Ectodermal cell (in vitro differentiated cells): ENCODE data around the gene TICAM2.

Experiments used
- H3K27ac ChIP-seq: 2 replicates; pipeline ENCODE4 v1.7.0; 2013; ENCODE audit warnings: mild to moderate bottlenecking, low read depth, low read length; ENCODE audit not compliant: insufficient read depth, poor library complexity, severe bottlenecking
- H3K27me3 ChIP-seq: 2 replicates; pipeline ENCODE4 v1.7.0; 2013; ENCODE audit warnings: mild to moderate bottlenecking, low read length; ENCODE audit not compliant: insufficient read depth, control insufficient read depth, poor library complexity, severe bottlenecking
- H3K36me3 ChIP-seq: one replicate; pipeline ENCODE4 v1.7.0; 2013; ENCODE audit warnings: low read length; ENCODE audit not compliant: control insufficient read depth, insufficient read depth
- H3K4me1 ChIP-seq: one replicate; pipeline ENCODE4 v1.7.0; 2013; ENCODE audit warnings: low read length; ENCODE audit not compliant: control insufficient read depth, insufficient read depth
- H3K4me3 ChIP-seq: 2 replicates; pipeline ENCODE4 v1.7.0; 2013; ENCODE audit warnings: low read depth, low read length, control low read depth; ENCODE audit not compliant: insufficient read depth
- H3K9me3 ChIP-seq: 2 replicates; pipeline ENCODE4 v1.7.0; 2013; ENCODE audit warnings: mild to moderate bottlenecking, low read length, moderate library complexity; ENCODE audit not compliant: control insufficient read depth
- WGBS, 2 experiments: methylation state at CpG; one replicate each; pipeline ENCODE4 v1.1.7; 2013; ENCODE audit warnings: missing lambda C conversion rate in 2 of 2; 5-methylcytosine and 5-hydroxymethylcytosine counted together

The TICAM2 gene

DNA sequence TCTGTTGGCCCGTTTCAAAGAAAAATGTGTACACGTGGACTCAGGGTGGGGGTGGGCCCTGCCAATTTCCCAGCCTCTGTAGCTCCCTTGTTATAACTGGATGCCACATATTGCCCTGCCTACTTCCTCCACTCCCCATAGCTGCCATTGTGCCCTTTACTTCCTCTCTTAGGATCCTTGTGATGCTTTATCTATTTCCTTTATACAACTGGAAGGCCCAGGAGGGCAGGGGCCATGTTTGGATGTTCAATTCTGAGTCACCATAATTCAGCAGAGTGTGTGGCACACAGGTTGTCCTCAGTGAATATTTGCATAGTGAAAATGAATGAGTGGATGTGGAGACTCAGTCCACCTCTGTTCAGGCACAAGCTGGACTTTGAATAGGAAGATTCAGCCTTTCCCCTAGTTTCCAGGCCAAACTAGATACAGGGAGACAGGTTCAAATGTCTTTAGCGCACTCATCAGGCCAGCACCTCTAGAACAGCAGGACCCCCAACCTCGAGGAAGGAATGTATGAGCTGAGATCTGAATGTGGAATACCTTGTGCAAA is 47.1 kb downstream of the TICAM2 start:
- no peaks in the 10 kb centered on the region for H3K27me3 ChIP-seq
- no peaks in the 10 kb centered on the region for H3K36me3 ChIP-seq
- no peaks in the 10 kb centered on the region for H3K9me3 ChIP-seq
- no peak overlapping the region for H3K4me3 ChIP-seq
- H3K27ac ChIP-seq = no peak overlapping the region
- H3K4me1 ChIP-seq = no peaks in the 10 kb centered on the region
- WGBS, 2 experiments = 92% methylated on average over 4 of the region's 4 CpGs

DNA sequence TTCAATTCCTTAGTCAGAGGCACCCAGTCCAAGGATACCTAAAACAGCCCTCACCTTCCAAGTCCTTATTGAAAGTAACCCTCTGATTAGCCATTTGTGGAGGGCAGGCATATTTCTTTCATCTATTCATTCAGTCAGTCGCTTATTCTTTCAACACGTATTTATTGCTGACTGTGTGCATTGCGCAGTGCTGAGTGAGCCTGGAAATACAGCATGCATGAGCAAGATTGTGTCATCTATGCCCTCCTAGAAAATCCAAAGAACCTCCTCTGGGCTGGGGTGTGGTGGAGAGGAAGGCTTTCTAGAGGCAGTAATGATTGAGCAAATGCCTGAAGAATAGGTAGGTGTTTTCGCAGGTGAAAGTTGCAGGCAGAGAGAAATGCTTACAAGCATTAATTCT is 49.2 kb downstream of the TICAM2 start:
- no peak overlapping the region for H3K4me3 ChIP-seq
- 98 to 100% methylated on average over 4 of the region's 4 CpGs for WGBS, 2 experiments
- H3K27me3 ChIP-seq = no peaks in the 10 kb centered on the region
- no peaks in the 10 kb centered on the region for H3K36me3 ChIP-seq
- H3K27ac ChIP-seq = no peak overlapping the region
- H3K4me1 ChIP-seq = no peaks in the 10 kb centered on the region
- H3K9me3 ChIP-seq = no peaks in the 10 kb centered on the region

DNA sequence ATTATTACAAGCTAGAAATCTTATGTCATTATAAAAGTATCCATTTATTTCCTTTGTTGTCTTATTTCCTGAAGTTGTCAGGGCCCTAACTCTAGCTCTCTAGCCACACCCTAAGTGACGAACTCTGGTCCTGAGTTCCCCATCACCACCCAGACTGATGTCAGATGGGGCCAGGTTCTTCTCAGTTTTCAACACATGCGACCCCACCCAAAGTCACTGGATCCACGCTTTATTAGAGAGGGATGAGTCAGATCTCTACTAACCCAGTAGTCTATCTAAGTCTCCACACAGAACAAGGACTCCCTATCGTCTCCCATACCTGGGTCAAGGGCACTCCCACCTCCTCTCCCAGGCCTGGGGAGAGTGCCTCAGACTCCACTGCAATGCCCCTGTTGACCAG is 50.9 kb downstream of the TICAM2 start:
- 83 to 91% methylated on average over 4 of the region's 4 CpGs for WGBS, 2 experiments

DNA sequence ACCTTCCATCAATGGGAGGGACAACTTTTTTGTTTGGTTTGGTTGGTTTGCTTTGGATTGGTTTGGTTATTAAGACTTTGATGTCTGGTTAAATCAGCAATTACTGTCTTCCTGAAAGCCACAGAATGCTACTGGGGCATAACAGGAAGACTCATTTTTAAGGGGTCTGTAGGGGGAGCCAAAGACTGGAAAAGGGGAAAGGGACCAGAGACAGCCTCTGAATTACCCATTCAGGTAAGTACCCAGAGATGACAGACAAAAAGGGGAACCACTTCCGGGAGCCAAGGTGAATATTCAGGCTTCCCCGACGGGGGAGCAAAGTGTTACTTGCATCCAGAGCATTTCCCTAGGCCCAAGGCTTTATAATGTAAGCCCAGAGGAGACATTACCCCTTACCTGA is 53.1 kb downstream of the TICAM2 start:
- H3K27me3 ChIP-seq = no peaks in the 10 kb centered on the region

More for the DNA sequence above, 50.9 kb downstream of the TICAM2 start:
- Histone ChIP-seq H3K9me3 (no peaks in the 10 kb centered on the region), H3K27ac (no peak overlapping the region), H3K27me3 (no peaks in the 10 kb centered on the region), H3K36me3 (no peaks in the 10 kb centered on the region), H3K4me1 (no peaks in the 10 kb centered on the region), H3K4me3 (no peak overlapping the region)

DNA sequence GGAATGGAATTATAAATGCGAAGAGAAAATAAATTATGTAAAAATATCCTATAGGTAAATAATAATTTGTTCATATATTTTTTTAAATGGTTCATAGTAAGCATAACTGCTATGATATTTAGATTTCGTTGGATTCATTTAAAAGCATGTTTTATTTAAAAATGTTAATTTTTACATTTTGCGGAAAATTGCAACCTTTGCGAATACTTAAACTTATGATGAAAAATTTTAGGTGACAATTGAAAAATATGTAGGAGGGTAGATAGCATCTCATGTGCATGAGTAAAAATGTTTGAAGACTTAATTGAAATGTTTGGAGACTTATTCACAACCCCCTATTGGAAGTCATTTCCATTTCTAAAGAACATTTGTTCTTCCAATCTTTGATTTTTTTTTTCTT is 53.6 kb downstream of the TICAM2 start:
- Histone ChIP-seq H3K36me3 (no peaks in the 10 kb centered on the region), H3K4me1 (no peaks in the 10 kb centered on the region), H3K27me3 (no peaks in the 10 kb centered on the region), H3K27ac (no peak overlapping the region), H3K9me3 (peaks cover 2% of the 10 kb centered on the region), H3K4me3 (no peak overlapping the region)
- 84 to 97% methylated on average over 2 to 4 of the region's 4 CpGs for WGBS, 2 experiments

More for the DNA sequence above, 53.1 kb downstream of the TICAM2 start:
- Histone ChIP-seq H3K4me3 (no peak overlapping the region), H3K27ac (no peak overlapping the region), H3K9me3 (peaks cover 2% of the 10 kb centered on the region), H3K36me3 (no peaks in the 10 kb centered on the region), H3K4me1 (no peaks in the 10 kb centered on the region)
- 28 to 32% methylated on average over 3 of the region's 3 CpGs for WGBS, 2 experiments

DNA sequence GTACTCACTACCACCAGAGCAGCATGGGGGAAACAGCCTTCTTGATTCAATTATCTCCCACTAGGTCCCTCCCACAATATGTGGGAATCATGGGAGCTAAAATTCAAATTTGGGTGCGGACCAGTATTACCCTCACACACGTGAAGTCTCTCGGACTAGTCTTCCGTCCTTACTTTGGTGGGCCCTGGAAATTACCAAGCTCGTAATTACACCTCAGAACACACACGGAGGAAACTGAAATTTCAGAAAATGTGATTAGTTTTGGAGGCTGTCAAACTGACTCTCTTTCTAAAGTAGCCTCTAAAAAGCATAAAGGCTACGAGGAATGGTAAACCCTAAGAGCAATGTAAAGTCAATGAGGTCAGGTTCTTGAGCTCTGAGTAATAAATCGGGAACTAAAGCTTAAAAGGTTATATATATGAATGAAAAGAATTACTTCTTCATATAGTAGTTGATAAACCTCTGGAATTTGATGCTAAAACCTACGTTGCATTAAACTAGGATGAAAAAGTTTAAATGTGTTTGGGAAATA is 56.9 kb downstream of the TICAM2 start:
- Histone ChIP-seq H3K9me3 (peaks cover 2% of the 10 kb centered on the region), H3K4me3 (no peak overlapping the region), H3K4me1 (no peaks in the 10 kb centered on the region), H3K36me3 (peaks cover 6% of the 10 kb centered on the region), H3K27ac (no peak overlapping the region), H3K27me3 (no peaks in the 10 kb centered on the region)
- 96 to 97% methylated on average over 8 of the region's 9 CpGs for WGBS, 2 experiments

DNA sequence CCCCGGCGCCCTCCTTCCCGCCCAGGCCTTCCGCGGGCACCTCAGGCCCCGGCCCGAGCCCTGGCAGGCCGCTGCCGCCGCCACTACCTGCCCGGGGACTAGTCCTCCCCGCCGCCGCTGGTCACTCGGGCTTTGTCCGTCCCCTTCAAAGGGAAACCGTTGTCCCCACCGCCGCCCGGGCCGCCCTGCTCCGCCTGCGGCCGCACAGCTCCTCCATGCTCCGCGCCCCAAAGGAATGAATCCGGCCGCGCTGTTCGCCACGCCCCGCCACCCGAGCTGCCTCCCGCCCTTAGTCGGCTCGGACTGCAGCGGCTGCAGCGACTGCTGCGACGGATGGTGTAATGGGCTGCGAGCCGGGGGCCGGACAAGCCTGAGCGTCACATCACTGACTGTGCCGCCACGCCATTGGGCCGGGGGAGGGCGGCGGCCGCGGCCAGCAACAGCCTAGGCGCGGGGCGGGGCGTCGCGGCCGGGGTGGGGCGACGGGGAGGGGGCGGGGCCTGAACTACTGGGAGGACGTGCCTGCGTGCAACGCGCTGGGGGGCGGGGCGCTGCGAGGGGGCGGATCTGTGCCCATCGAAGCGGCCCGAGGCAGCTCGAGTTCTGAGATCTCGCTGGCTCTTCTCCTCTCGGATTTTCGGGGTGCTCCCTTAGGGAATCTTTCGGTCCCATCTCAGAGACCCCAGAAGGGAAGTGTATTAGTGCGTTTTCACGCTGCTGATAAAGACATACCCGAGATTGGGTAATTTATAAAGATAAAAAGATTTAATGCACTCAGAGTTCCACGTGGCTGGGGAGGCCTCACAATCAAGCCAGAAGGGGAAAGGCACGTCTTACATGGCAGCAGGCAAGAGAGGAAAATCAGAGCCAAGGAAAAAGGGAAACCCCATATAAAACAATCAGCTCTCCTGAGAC is 57.6 kb downstream of the TICAM2 start, which contains the start of gene FEM1C:
Gene FEM1C, minus strand, starts transcription at position 340 of the 915 bp plus-strand sequence. CDS start 1,282 bp downstream, outside the sequence.
- peaks cover 6% of the 10 kb centered on the region for H3K36me3 ChIP-seq
- H3K9me3 ChIP-seq = peaks cover 2% of the 10 kb centered on the region
- 2% methylated on average over 82 of the region's 82 CpGs for WGBS, 2 experiments
- H3K4me3 ChIP-seq = peak within 1 kb of the TSS; percentile 93
- peak within 1 kb of the TSS; percentile 99 for H3K27ac ChIP-seq
- no peaks in the 10 kb centered on the region for H3K4me1 ChIP-seq
- H3K27me3 ChIP-seq = no peaks in the 10 kb centered on the region

DNA sequence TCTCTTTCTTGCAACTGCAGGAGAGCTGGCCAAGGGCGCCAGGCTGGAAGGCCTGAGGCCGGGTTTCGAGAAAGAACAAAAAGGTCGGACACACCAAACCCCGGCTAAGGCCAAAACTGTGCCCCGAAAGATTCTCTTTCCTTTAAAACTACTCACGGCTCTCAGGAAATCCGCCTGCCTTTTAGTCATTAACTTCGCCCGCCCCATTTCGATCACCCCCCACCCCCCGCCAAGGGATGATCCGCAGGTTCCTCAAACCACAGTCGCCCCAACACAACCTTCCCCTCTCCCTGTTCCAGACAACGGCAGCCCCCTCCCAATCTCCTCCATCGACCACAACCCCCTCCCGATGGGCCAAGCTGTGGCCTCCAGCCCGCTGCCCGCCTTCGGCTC is 58.2 kb downstream of the TICAM2 start:
- 0% methylated on average over 20 of the region's 20 CpGs for WGBS, 2 experiments
- H3K4me3 ChIP-seq = peak overlapping the region; percentile 93
- H3K4me1 ChIP-seq = peaks cover 2% of the 10 kb centered on the region
- H3K27me3 ChIP-seq = no peaks in the 10 kb centered on the region
- peak overlapping the region; percentile 99 for H3K27ac ChIP-seq
- H3K36me3 ChIP-seq = peaks cover 6% of the 10 kb centered on the region
- H3K9me3 ChIP-seq = peaks cover 2% of the 10 kb centered on the region

DNA sequence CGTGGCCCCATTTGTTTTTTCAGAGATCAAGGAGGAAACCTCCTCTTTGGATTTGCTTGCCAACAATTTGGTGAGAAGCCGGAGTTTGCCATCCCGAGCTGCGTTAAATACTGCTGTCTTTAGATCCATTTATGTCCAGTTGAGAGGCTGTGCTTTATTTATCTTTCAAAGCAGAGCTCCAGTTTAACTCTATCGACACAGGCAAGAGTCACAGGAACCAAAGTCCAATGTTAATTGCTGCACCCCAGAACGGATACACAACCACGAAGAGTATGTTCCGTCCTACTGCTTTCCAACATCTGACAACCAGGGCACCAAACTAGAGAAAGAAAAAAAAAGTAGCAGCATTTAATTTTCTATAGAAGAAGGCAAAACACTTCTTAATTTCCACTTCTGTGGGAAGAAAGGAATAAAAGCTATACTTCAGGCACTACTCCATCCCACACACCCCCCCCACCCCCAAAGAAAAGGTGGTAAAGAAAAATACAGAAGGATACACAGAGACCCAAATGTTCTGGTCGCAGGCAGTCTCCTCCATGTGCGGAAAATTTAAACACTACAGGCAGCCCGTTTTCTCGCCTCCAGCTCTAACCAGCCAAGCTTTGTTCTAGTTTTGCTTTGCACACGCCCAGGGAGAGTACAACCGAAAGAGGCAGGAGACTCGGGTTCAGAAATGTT is 58.8 kb downstream of the TICAM2 start:
- H3K4me3 ChIP-seq = peak overlapping the region; percentile 93
- peaks cover 2% of the 10 kb centered on the region for H3K9me3 ChIP-seq
- H3K27me3 ChIP-seq = no peaks in the 10 kb centered on the region
- peaks cover 11% of the 10 kb centered on the region for H3K36me3 ChIP-seq
- 14% methylated on average over 15 of the region's 15 CpGs for WGBS, 2 experiments
- H3K4me1 ChIP-seq = peaks cover 4% of the 10 kb centered on the region
- H3K27ac ChIP-seq = peak overlapping the region; percentile 99
